Endothelial cell of umbilical vein (primary cell): ENCODE data around the gene HOXC5. TPM values are rescaled to one million over a fixed set of nuclear protein-coding genes. Genes with fewer than 3 reads are reported as not detected.

Experiments used
- BruUV-seq: library from RNA; stranded (reverse); fragments of 400-500 nt; replicated peaks from 2 replicates; lab custom pipeline; 2021; lab: Mats Ljungman, UMichigan
- CTCF ChIA-PET: fragments of 300-600, 350-600 bp; sonication (Branson Sonifier 250); formaldehyde crosslinking; loops from one replicate; lab custom pipeline; 2021; ENCODE audit warnings: antibody characterized with exemption, inconsistent platforms; lab: Charles Lee
- POLR2A ChIA-PET: fragments of 300-600, 350-600 bp; sonication (Branson Sonifier 250); formaldehyde crosslinking; loops from one replicate; lab custom pipeline; 2021; ENCODE audit warnings: antibody characterized with exemption, inconsistent platforms; lab: Charles Lee
- DNase-seq: peaks from one replicate; pipeline ENCODE4 v3.0.0-alpha.2; 2011; ENCODE audit warnings: low read depth, low spot score
- FAIRE-seq: peaks from 2 replicates; lab custom pipeline; 2011; peaks lifted over from hg19 to GRCh38; lab: Jason Lieb, UNC
- H2AFZ ChIP-seq: 2 replicates; pipeline ENCODE4 v1.6.0; 2012; ENCODE audit warnings: low read depth, low read length, control low read depth, inconsistent platforms
- H3K27ac ChIP-seq: 2 replicates; pipeline ENCODE4 v1.5.1; 2011; ENCODE audit warnings: low read depth, mild to moderate bottlenecking, control low read depth, low read length, moderate library complexity; ENCODE audit not compliant: insufficient read depth
- H3K27me3 ChIP-seq, 2 experiments: 2 replicates each; pipeline versions ENCODE4 v1.6.0 to v1.6.1; 2011; ENCODE audit warnings: low read length in 2 of 2, mixed read lengths in 1 of 2; ENCODE audit not compliant: control insufficient read depth in 2 of 2, insufficient read depth in 2 of 2
- H3K36me3 ChIP-seq, 2 experiments: 2 replicates in 1 of 2; 3 replicates in 1 of 2; pipeline ENCODE4 v1.5.1; 2011; ENCODE audit warnings: low read length in 2 of 2, mild to moderate bottlenecking in 1 of 2, moderate library complexity in 1 of 2; ENCODE audit not compliant: control insufficient read depth in 2 of 2, insufficient read depth in 2 of 2; ENCODE audit errors: extremely low read depth in 1 of 2
- H3K4me1 ChIP-seq: 3 replicates; pipeline ENCODE4 v1.5.1; 2011; ENCODE audit warnings: mild to moderate bottlenecking, low read length; ENCODE audit not compliant: control insufficient read depth, insufficient read depth; ENCODE audit errors: extremely low read depth
- H3K4me2 ChIP-seq: 2 replicates; pipeline ENCODE4 v1.6.1; 2011; ENCODE audit warnings: low read length, control low read depth, mixed read lengths; ENCODE audit not compliant: insufficient read depth
- H3K4me3 ChIP-seq, 3 experiments: fragments of 200-600 bp in 1 of 3; sonication (generic), shearing (Covaris generic) in 1 of 3; replicated peaks in 1 of 3; 2 replicates each; pipeline ENCODE4 v1.5.1; 2011 to 2016; ENCODE audit warnings: control low read depth in 3 of 3, low read length in 3 of 3, mild to moderate bottlenecking in 2 of 3, inconsistent platforms in 1 of 3, low read depth in 1 of 3, moderate library complexity in 1 of 3; ENCODE audit not compliant: insufficient read depth in 1 of 3
- H3K79me2 ChIP-seq: 2 replicates; pipeline ENCODE4 v1.6.0; 2012; ENCODE audit warnings: low read length, inconsistent platforms; ENCODE audit not compliant: control insufficient read depth, insufficient read depth
- H3K9ac ChIP-seq: replicated peaks from 2 replicates; pipeline ENCODE3; 2011; ENCODE audit warnings: low read length, control low read depth; ENCODE audit not compliant: insufficient read depth; ENCODE audit errors: extremely low read depth
- H3K9me1 ChIP-seq: replicated peaks from 3 replicates; pipeline ENCODE4 v1.6.0; 2011; ENCODE audit warnings: mild to moderate bottlenecking, low read length; ENCODE audit not compliant: control insufficient read depth, insufficient read depth; ENCODE audit errors: extremely low read depth
- H3K9me3 ChIP-seq: replicated peaks from 2 replicates; pipeline ENCODE4 v1.5.1; 2012; ENCODE audit warnings: low read length, inconsistent platforms; ENCODE audit not compliant: control insufficient read depth, insufficient read depth
- H4K20me1 ChIP-seq: replicated peaks from 2 replicates; pipeline ENCODE3; 2011; ENCODE audit warnings: mild to moderate bottlenecking, low read length; ENCODE audit not compliant: control insufficient read depth, insufficient read depth; ENCODE audit errors: extremely low read depth
- EZH2 ChIP-seq: IDR thresholded peaks from 2 replicates; pipeline ENCODE4 v1.6.1; 2012; ENCODE audit warnings: borderline replicate concordance, low read depth, mild to moderate bottlenecking, moderate library complexity, low read length, inconsistent platforms; ENCODE audit not compliant: severe bottlenecking
- FOS ChIP-seq: IDR thresholded peaks from 2 replicates; pipeline ENCODE4 v1.6.1; 2011; ENCODE audit warnings: mild to moderate bottlenecking, low read length, moderate library complexity, borderline replicate concordance; ENCODE audit not compliant: insufficient read depth
- JUN ChIP-seq: IDR thresholded peaks from 2 replicates; pipeline ENCODE4 v1.6.1; 2011; ENCODE audit warnings: borderline replicate concordance, low read depth; ENCODE audit not compliant: insufficient read length, insufficient read depth
- POLR2AphosphoS5 ChIP-seq: IDR thresholded peaks from 2 replicates; pipeline ENCODE4 v1.6.1; 2012; ENCODE audit warnings: low read depth, mild to moderate bottlenecking, control low read depth, low read length, moderate library complexity; ENCODE audit not compliant: insufficient read depth
- dilution Hi-C: fragments of 300-500 bp; cut with MboI; formaldehyde crosslinking; loops from one replicate; pipeline ENCODE4 v1.15.0; 2019; ENCODE audit warnings: low sequenced_read_pairs; ENCODE audit not compliant: extremely low pct_ligation_motif_present
- intact Hi-C: fragments of 100-400 bp; cut with micrococcal nuclease; formaldehyde crosslinking; loops from one replicate; pipeline ENCODE4 v1.10.0; 2022
- polyA plus RNA-seq, 4 experiments: library from polyadenylated mRNA; depleted of rRNA in 3 of 4; stranded (reverse) in 3 of 4; unstranded in 1 of 4; fragments of >200 nt; gene quantifications; 2 replicates each; pipeline versions ENCODE4 v1.2.1 to v1.2.3, GENCODE V29; 2011 to 2012; ENCODE audit warnings: missing spikeins in 1 of 4
- total RNA-seq: library from RNA; stranded (reverse); gene quantifications from 2 replicates; pipeline ENCODE4 v1.2.3, GENCODE V29; 2021

HOXC5 gene
- total and polyA plus RNA-seq, 2 donors (not counting 3 experiments of a cell fraction or from before 2014, with no cell fraction given) = not detected

DNA sequence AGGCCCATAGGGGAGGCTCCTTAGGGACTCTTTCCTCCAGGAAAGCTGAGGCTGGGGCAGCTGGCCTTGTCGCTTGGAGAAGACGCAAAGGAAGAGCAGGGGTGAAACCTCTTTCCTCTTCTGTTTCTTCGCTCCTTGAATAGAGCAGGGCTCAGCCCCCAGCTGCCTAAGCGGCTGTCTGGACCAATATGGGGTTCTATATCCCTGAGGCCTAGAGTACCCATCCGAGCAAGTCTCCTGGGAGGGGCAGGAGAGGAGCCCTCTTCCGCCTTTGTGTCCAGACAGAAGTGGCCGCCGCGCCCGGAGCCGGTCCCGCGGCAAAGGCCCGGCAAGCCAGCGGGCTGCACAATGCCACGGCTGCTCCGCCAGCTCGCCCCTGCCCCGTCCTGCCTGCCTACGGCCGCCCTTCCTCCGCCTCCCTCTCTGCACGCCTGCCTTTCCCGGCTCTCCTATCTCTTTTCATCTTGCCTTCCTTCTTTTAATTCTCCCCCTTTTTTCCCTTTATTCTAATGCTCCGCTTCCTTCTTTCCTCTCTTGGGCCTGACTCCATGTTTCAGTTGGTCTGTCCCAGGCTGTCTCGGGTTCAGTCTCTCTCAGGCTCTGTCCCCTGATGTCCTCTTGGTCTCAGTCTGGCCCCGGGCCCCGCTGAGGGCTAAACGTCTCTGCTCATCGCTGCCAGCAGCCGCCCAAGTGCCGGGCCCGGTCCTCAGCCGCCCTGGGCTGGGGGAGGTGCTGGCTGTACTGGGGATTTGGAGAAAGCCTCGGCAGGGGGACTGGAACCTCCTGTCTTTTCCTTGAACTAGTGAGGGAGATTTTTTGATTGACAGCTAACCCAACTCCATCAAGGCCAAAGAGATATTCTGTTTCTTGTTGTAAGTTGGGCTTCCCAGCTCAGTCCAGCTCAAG lies 35.4 kb upstream of the HOXC5 start:
- Histone ChIP-seq H3K4me2 (no peak overlapping the region), H3K4me3 (no peak overlapping the region), H3K4me1 (no peaks in the 10 kb centered on the region), H3K9ac (no peak overlapping the region), H2AFZ (no peak overlapping the region), H3K79me2 (no peaks in the 10 kb centered on the region), H3K9me1 (no peaks in the 10 kb centered on the region), H3K27me3 (peaks cover 84 to 99% of the 10 kb centered on the region in 2 experiments), H3K9me3 (no peaks in the 10 kb centered on the region), H3K27ac (no peak overlapping the region), H3K36me3 (no peaks in the 10 kb centered on the region), H4K20me1 (no peaks in the 10 kb centered on the region)
- TF ChIP-seq EZH2 (peak; percentile 94), FOS (no peak), POLR2AphosphoS5 (no peak)
- ChIA-PET CTCF (interaction anchor here (0.6 to 3.7 kb wide), 3 partner anchors 8 to 210 kb away, joined by 3 to 17 read pairs (median 11); no protein-coding TSS in a partner anchor), POLR2A (no interaction called here)
- DNase-seq = no peak
- dilution Hi-C loops = no loop called here
- BruUV-seq = no TSS peak
- no peak for FAIRE-seq
- intact Hi-C loops = no loop called here

DNA sequence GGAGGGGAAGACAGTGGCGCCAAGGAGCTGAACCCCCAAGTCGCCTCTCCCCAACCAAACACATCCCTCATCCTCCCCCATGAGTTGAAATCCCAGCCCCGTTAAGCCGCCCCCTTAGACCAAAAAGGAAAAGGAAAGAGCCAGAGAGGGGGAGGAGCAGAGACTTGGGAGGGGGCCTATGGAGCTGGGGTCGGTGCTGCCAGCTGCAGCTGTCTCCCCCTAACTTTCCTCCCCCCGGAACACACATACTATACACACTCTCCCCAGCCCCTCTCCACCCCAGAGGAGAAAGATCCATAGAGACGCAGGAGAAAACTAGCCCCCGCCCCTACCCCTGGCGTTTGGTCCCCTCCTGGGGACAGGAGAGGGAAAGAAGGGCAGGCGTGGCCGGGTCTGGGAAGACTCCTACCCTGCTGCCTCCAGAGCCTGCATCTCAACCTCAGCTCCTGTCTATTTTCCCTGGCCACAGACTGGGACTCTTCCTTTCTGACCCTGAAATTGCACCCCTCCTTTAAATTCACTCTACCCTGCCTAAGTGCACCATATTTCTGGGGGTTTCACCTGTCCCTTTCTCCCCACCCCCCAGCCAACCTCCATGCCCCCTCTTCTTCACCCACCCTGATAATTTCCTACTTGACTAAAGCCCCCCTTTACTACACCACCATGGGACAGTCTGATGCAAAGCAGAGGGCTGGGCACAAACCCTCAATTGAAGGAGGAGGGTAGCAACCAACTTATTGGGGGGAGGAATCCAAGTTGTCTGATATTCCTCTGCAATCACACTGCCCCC lies 34.5 kb upstream of the HOXC5 start:
- H2AFZ ChIP-seq = no peak overlapping the region
- no peak overlapping the region for H3K4me3 ChIP-seq
- TF ChIP-seq JUN = no peak
- no peak for TF ChIP-seq POLR2AphosphoS5
- H3K4me1 ChIP-seq = no peaks in the 10 kb centered on the region
- no TSS peak for BruUV-seq
- no peaks in the 10 kb centered on the region for H3K79me2 ChIP-seq
- intact Hi-C loops = no loop called here
- CTCF ChIA-PET = interaction anchor here (2.6 to 3.4 kb wide), 2 partner anchors 203 to 209 kb away, joined by 11 to 17 read pairs; no protein-coding TSS in a partner anchor
- POLR2A ChIA-PET = no interaction called here
- H3K9me3 ChIP-seq = no peaks in the 10 kb centered on the region
- no peaks in the 10 kb centered on the region for H4K20me1 ChIP-seq
- peaks cover 79 to 99% of the 10 kb centered on the region in 2 experiments for H3K27me3 ChIP-seq
- FAIRE-seq (no peak), DNase-seq (no peak)
- no peak overlapping the region for H3K4me2 ChIP-seq
- H3K27ac ChIP-seq = no peak overlapping the region
- H3K9ac ChIP-seq = no peak overlapping the region
- H3K36me3 ChIP-seq = no peaks in the 10 kb centered on the region
- dilution Hi-C loops = no loop called here
- no peaks in the 10 kb centered on the region for H3K9me1 ChIP-seq
